ENCODE measurements around the gene RAPGEF3.

The RAPGEF3 gene

GRCh38 chr12:47777741-47778558, 19.3 kb upstream of the RAPGEF3 start:
- in situ Hi-C loops (cut with MboI; ENCODE audit: low sequenced_read_pairs), result no loop called here

- in situ Hi-C loops (cut with MboI; ENCODE audit: low sequenced_read_pairs), result no loop called here
Measured at GRCh38 chr12:47777151-47777550, 18.5 kb upstream of the RAPGEF3 start.

GRCh38 chr12:47776471-47777143, 17.9 kb upstream of the RAPGEF3 start:
- in situ Hi-C loops (cut with MboI; ENCODE audit: low sequenced_read_pairs), result no loop called here

GRCh38 chr12:47775100-47775911, 16.6 kb upstream of the RAPGEF3 start:
- in situ Hi-C loops (cut with MboI; ENCODE audit: low sequenced_read_pairs), result no loop called here

GRCh38 chr12:47774663-47775062, 16.0 kb upstream of the RAPGEF3 start:
- in situ Hi-C loops (cut with MboI; ENCODE audit: low sequenced_read_pairs), result no loop called here

GRCh38 chr12:47773858-47774580, 15.3 kb upstream of the RAPGEF3 start:
- in situ Hi-C loops (cut with MboI; ENCODE audit: low sequenced_read_pairs), result no loop called here

GRCh38 chr12:47773062-47773857, 14.6 kb upstream of the RAPGEF3 start, which contains the start of gene SLC48A1:
TSS of gene SLC48A1 (plus strand) at chr12:47773238. CDS start at chr12:47773305, 67 bp downstream.
- in situ Hi-C loops (cut with MboI; ENCODE audit: low sequenced_read_pairs), result no loop called here

GRCh38 chr12:47772738-47773061, 14.0 kb upstream of the RAPGEF3 start:
- in situ Hi-C loops (cut with MboI; ENCODE audit: low sequenced_read_pairs), result no loop called here

- in situ Hi-C loops (cut with MboI; ENCODE audit: low sequenced_read_pairs), result no loop called here
Measured at GRCh38 chr12:47772094-47772660, 13.5 kb upstream of the RAPGEF3 start.

GRCh38 chr12:47771304-47771703, 12.6 kb upstream of the RAPGEF3 start:
- in situ Hi-C loops (cut with MboI; ENCODE audit: low sequenced_read_pairs), result no loop called here

GRCh38 chr12:47770086-47770726, 11.5 kb upstream of the RAPGEF3 start:
- in situ Hi-C loops (cut with MboI; ENCODE audit: low sequenced_read_pairs), result no loop called here

GRCh38 chr12:47769234-47770085, 10.8 kb upstream of the RAPGEF3 start:
- in situ Hi-C loops (cut with MboI; ENCODE audit: low sequenced_read_pairs), result no loop called here

GRCh38 chr12:47768323-47768811, 9.7 kb upstream of the RAPGEF3 start:
- in situ Hi-C loops (cut with MboI; ENCODE audit: low sequenced_read_pairs), result no loop called here

GRCh38 chr12:47767216-47767724, 8.6 kb upstream of the RAPGEF3 start:
- in situ Hi-C loops (cut with MboI; ENCODE audit: low sequenced_read_pairs), result no loop called here

GRCh38 chr12:47766502-47767215, 8.0 kb upstream of the RAPGEF3 start:
- in situ Hi-C loops (cut with MboI; ENCODE audit: low sequenced_read_pairs), result no loop called here

GRCh38 chr12:47763481-47764346, 5.0 kb upstream of the RAPGEF3 start:
- in situ Hi-C loops (cut with MboI; ENCODE audit: low sequenced_read_pairs), result no loop called here

Measured in hTERT RPE-1 (cell line).